Right lobe of liver (tissue), 6 donors: ENCODE results near the gene ARHGEF18. TPM values are rescaled to one million over a fixed set of nuclear protein-coding genes. Genes with fewer than 3 reads are reported as not detected.

Experiments
- ATAC-seq, 4 donors: fragments of 200-7000 bp; cut with Tn5 transposase; one replicate each; pipeline ENCODE4 v1.9.1; 2020; ENCODE audit warnings: mild to moderate bottlenecking in 4 of 4, moderate library complexity in 4 of 4
- DNase-seq, 3 donors: peaks; one replicate each; pipeline ENCODE4 v3.0.0-alpha.2; 2020
- H3K27ac ChIP-seq, 3 donors: fragments of 200-600 bp; one replicate each; pipeline ENCODE4 v1.8.0; 2022
- H3K27me3 ChIP-seq, 2 donors: fragments of 200-600 bp; one replicate each; pipeline ENCODE4 v1.8.0; 2022
- H3K36me3 ChIP-seq, 4 donors: fragments of 200-600 bp; sonication (generic) in 1 of 4; one replicate each; pipeline versions ENCODE4 v1.5.1 to v1.8.0; 2017 to 2022; ENCODE audit warnings: control low read depth in 1 of 4
- H3K4me1 ChIP-seq, 4 donors: fragments of 200-600 bp; sonication (generic) in 1 of 4; one replicate each; pipeline versions ENCODE4 v1.5.1 to v1.8.0; 2017 to 2022; ENCODE audit warnings: control low read depth in 1 of 4
- H3K4me3 ChIP-seq, 3 donors: fragments of 200-600 bp; one replicate each; pipeline ENCODE4 v1.8.0; 2022
- H3K9me3 ChIP-seq, 4 donors: fragments of 200-600 bp; sonication (generic) in 1 of 4; one replicate each; pipeline versions ENCODE4 v1.5.1 to v1.8.0; 2017 to 2022; ENCODE audit warnings: control low read depth in 1 of 4
- CTCF ChIP-seq, 4 donors: fragments of 200-600 bp in 3 of 4; fragments of 450-650 bp in 1 of 4; IDR thresholded peaks; one replicate each; pipeline versions ENCODE4 v1.5.1 to v1.8.0; 2016 to 2022; ENCODE audit warnings: antibody characterized with exemption in 4 of 4, mild to moderate bottlenecking in 2 of 4
- POLR2A ChIP-seq: fragments of 450-650 bp; IDR thresholded peaks from one replicate; pipeline ENCODE4 v1.6.1; 2017; ENCODE audit warnings: antibody characterized with exemption, mild to moderate bottlenecking
- WGBS: methylation state at CpG from one replicate; pipeline ENCODE4 v1.1.6; 2018; ENCODE audit warnings: low coverage, low lambda C conversion rate; ENCODE audit not compliant: insufficient coverage; ENCODE audit errors: missing lambda C conversion rate; 5-methylcytosine and 5-hydroxymethylcytosine counted together
- intact Hi-C, 2 donors: fragments of 100-400 bp; cut with DNase I; formaldehyde crosslinking; loops; one replicate each; pipeline versions ENCODE4 v1.11.2 to v1.14.1; 2022
- total RNA-seq, 6 experiments: library from RNA; depleted of rRNA in 2 of 6; stranded (reverse); fragments of >200 nt in 2 of 6; fragmentation: NEBNext Ultra II Directional in 3 of 6; extraction: Animal tissue kit (Norgen Biotek cat#: 25700) in 3 of 6; gene quantifications; one replicate each; pipeline versions ENCODE4 v1.1.0 to v1.2.4, GENCODE V29; 2016 to 2023
- donor health status: DM: no; HTN: yes; CAD: no.
- donor health status: DM: no; HTN: no; CAD: no.
- donor health status: DM: no; HTN: no; CAD: no.
- donor health status: DM: no; HTN: yes; CAD: no.
- donor health status: DM: no; HTN: yes; CAD: no.

Gene ARHGEF18
- total RNA-seq, 6 experiments from 2014 or later, result 15.1 to 19.2 (median 17.7) TPM

- Histone ChIP-seq H3K4me1 (peaks cover 0 to 25% (median 10%) of the 10 kb centered on the region in 4 donors), H3K9me3 (no peaks in the 10 kb centered on the region), H3K27ac (peak overlapping the region; percentile 52 to 63 (median 62)), H3K36me3 (no peaks in the 10 kb centered on the region), H3K4me3 (peak overlapping the region; percentile 83 to 99 (median 95)), H3K27me3 (no peaks in the 10 kb centered on the region)
- TF ChIP-seq CTCF (IDR thresholded peaks at IDR 0.05) (no peak), POLR2A (no peak)
- ATAC-seq, result peak in 3 of 4 donors; percentile 19 to 21 (median 20)
- 2% methylated on average over 14 of the region's 28 CpGs for WGBS
- intact Hi-C loops, result no loop called here
- DNase-seq, result no peak
These were observed 46.8 kb downstream of the ARHGEF18 start for GRCh38 chr19:7395360-7396066.

- Histone ChIP-seq H3K27me3 (no peaks in the 10 kb centered on the region), H3K27ac (peak overlapping the region in 1 of 3 donors; percentile 56), H3K9me3 (no peaks in the 10 kb centered on the region), H3K4me3 (no peak overlapping the region), H3K36me3 (no peaks in the 10 kb centered on the region), H3K4me1 (peaks cover 0 to 25% (median 10%) of the 10 kb centered on the region in 4 donors)
- DNase-seq, result no peak
- WGBS, result 87% methylated on average over 9 of the region's 9 CpGs
- intact Hi-C loops, result no loop called here
- ATAC-seq, result no peak
- no peak for TF ChIP-seq POLR2A
These were observed 49.0 kb downstream of the ARHGEF18 start for GRCh38 chr19:7397687-7398086.

Other genes starting within 250 kb of the ARHGEF18 start
- gene INSR, start 54.5 kb upstream of the ARHGEF18 start, total RNA-seq, result 100 to 1,000 TPM in 4 of 6 experiments, 10 to 100 TPM in 2; 82.7 to 121 (median 106) TPM
- 10 to 100 TPM in 2 of 6 experiments, 1 to 10 TPM in 4; 4.8 to 14.3 (median 9.4) TPM for gene PEX11G, start 140.1 kb downstream of the ARHGEF18 start, total RNA-seq
- gene ZNF358, start 167.2 kb downstream of the ARHGEF18 start, total RNA-seq, result 10 to 100 TPM; 15.3 to 35.1 (median 24.8) TPM
- gene MCOLN1, start 173.7 kb downstream of the ARHGEF18 start, total RNA-seq, result 10 to 100 TPM in 5 of 6 experiments, 1 to 10 TPM in 1; 9.8 to 25.2 (median 17.7) TPM
- gene PNPLA6, start 186.8 kb downstream of the ARHGEF18 start, total RNA-seq, result 10 to 100 TPM; 38.7 to 61.8 (median 46.5) TPM
- gene CAMSAP3, start 246.9 kb downstream of the ARHGEF18 start, total RNA-seq, result 10 to 100 TPM; 21.8 to 31.9 (median 23.4) TPM